G401 (cell line): Measurements from ENCODE around the gene PGM5. TPM values are rescaled to one million over a fixed set of nuclear protein-coding genes. Genes with fewer than 3 reads are reported as not detected.
"Not testable (repeated sequence)": the region's sequence is repeated elsewhere in the genome, so short reads cannot be mapped to it uniquely, and the experiment has no call there.

ENCODE experiments used
- DNase-seq: peaks from one replicate; pipeline ENCODE4 v3.0.0-alpha.2; 2015; ENCODE audit warnings: low spot score
- in situ Hi-C: cut with HindIII; loops from 2 replicates; pipeline ENCODE4 v1.10.0; 2016; ENCODE audit warnings: low sequenced_read_pairs, mixed read lengths
- total RNA-seq: library from RNA; depleted of rRNA; stranded (reverse); fragments of >200 nt; shearing (Covaris generic); gene quantifications from 2 replicates; pipeline ENCODE4 v1.2.3, GENCODE V29; 2014; rRNA removed

PGM5 gene
- 0.68 and 1.5 TPM in 2 replicates for total RNA-seq

DNA sequence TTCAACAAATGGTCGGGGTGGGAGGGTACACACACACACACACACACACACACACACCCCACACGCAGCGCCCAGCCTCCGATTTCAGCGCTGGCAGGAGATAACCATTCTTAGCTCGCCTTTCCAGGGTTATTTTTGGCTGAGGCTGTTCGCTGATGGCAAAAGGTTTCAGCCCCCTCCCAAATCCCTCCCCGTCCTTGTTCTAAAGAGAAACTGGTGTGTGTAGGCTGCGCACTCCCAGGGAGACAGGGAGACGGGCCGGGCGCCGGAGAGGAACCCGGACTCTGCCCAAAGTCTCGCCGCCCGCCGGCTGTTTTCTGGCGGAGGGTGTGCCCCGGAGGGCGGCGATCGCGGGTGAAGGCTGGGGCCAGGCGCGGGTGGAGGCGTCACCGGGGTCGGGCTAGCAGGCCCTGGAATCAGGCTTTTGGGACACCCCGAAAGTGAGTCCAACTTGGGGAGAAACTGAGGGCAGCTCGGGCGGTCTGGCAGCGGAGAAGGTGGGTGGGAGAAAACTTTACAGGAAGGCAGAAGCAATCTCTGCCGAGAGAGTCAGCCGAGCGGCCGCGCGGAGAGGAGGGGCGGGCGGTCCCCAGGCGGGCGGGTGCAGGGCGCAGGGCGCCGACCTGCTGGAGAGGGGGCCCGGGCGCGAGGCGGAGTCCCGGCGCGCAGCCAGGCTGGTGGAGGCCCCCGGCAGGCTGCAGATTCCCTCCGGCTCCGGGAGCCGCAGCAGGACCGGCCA, at the start of gene PGM5:
Gene PGM5 (plus strand): TSS at position 232 of the 739 bp plus-strand sequence. CDS start 517 bp downstream, outside the sequence.
- DNase-seq = peak; percentile 30
- in situ Hi-C loops = not testable (repeated sequence)

DNA sequence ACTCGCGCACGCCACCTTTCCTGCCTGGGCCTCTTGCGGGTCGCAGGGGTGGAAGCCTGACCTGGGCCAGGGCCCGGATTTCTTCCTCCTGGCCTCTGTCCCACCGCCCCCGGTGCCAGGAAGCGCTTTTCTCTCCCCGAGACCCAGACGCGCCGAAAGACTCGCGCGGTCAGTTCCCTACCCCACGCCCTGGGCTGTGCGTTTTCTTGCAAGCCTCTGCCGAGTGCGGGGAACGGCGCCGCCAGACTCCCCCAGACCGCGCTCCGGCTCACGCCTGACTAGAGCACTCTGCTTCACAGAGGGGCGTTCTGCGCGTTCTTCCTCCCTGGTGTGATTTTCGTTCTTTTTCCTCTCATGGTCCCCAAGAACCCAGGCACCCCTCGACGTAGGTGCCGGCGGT, 49.3 kb upstream of the PGM5 start:
- in situ Hi-C loops, DNase-seq: not testable (repeated sequence)

DNA sequence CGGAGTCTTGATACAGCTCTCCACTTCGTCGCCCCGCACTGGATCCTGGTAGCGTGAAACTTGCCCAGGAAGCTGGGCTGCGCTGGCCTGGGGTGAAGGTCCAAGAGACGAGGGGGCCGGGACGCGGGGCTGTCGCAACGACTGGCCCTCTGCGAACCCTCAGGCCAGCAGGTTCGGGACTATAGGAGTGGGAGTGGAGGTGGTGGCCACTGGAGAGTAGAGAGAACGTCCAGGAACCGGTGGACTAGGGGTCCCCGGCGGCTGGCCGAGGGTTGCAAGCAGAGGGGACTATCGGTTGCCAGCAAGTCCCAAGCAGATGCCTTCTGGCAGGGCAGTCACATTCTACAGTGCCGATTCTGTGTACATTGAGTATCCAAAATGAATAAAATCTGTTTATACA, 48.8 kb upstream of the PGM5 start:
- DNase-seq, in situ Hi-C loops: not testable (repeated sequence)

DNA sequence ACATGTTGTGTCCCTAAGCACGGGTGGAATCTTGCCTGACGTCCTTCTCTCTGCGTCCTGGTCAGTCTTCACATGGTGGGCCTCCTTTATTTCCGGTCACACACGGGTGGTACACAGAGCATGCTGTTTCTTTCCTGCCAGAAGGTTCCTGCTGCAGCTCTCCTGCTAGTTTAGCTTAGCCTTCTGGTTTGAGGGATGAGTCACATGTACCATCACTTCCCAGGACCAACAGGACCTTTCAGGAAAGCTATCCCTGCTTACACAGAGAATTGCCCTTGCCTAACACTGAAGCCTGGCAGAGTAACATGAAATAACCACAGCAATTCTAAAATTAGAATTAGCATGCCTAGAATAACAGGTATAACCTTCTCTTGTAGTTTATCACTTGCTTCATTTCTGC, 45.2 kb upstream of the PGM5 start:
- DNase-seq, in situ Hi-C loops: not testable (repeated sequence)

DNA sequence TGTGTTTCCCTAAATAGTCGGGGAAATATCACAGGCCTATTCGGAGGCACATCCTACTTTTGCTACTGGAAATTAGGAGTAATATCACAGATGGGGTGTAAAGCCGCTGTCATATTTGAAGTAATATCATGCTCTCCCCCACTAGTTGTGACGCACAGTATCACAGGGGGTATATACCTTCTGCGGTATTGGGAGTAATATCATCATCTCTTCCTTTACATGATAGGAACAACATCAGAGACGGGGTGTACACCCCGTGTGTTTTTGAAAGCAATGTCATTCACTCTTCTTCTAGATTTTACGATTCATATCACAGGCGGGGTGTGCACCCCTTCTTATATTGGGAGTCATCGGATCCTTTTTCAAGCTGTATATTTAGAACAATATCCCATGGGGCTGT, 38.2 kb upstream of the PGM5 start:
- DNase-seq, in situ Hi-C loops: not testable (repeated sequence)

DNA sequence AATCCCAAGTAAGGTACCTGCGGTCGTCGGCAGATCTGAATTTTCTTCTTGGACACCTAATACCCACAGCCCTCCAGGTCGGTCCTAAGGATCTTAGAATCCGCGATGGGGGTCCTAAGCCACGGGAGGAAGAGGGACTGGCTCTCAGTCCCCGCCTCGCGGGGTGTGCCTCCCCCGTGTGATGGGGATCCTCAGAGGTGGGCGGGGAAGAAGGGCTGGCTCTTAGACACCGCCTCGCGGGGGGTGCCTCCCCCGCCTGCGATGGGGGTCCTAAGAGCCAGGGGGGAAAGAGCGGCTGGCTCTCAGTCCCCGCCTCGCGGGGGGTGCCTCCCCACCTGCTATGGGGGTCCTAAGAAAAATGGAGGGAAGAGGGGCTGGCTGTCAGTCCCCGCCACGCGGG, 32.7 kb upstream of the PGM5 start:
- in situ Hi-C loops, DNase-seq: not testable (repeated sequence)

DNA sequence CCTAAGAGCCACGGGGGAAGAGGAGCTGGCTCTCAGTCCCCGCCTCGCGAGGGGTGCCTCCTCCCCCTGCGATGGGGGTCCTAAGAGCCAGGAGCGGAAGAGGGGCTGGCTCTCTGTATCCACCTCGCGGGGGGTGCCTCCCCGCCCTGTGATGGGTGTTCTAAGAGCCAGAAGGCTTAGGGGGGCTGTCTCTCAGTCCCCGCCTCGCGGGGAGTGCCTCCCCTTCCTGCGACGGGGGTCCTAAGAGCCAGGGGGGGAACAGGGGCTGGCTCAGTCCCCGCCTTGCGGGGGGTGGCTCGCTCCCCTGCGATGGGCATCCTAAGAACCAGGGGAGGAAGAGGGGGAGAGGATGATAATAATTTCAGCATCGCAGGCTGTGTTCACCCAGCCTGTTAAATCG, 31.9 kb upstream of the PGM5 start:
- in situ Hi-C loops, DNase-seq: not testable (repeated sequence)

DNA sequence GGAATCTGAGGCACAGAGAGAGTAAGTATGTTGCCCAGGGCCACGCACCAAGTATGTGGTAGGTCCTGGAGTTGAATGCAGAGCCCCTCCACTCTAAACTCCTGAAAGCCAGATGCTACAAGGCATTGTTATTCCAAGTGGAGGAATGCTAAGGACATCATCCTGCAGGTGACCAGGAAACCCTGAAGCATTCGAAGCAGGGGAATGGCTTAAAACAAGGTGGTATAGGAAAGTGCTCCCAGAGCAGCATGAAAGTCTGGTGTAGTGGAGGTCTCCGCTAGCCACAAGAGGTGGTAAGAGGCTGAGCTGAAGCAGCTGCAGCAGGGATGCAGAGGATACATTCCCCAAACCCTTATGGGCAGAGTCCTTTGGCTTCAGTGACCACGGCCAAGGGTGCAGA, 27.3 kb upstream of the PGM5 start:
- in situ Hi-C loops, DNase-seq: not testable (repeated sequence)

DNA sequence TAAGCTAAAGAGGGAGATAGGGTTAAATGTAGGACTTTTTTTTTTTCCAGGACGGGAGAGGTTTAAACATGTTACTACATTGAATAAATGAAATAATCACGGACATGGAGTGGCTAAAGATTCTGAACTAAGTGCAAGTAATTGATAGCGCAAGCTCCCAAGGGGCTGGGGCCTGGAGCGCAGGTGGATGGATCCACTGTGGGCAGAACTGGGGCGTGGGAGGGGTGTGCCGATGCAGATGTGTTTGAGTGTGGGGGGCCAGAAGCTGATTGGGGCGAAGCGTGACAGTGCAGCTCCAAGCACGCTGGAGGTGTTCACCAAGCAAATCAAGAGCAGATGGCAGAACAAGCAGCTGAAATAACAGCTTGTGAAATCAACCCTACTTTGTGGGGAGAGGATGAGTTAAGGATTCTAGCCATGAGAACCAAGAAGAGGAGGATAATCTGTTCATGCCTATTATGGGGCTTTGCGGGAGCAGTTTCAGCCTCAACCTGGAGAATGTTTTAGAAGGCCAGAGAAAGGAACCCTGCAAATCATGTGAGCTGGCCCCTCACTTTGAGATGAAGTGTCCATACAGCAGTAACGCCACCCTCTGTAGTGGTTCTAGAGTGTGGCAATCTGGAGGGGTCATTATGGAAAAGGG, 25.8 kb upstream of the PGM5 start:
- DNase-seq, in situ Hi-C loops: not testable (repeated sequence)

DNA sequence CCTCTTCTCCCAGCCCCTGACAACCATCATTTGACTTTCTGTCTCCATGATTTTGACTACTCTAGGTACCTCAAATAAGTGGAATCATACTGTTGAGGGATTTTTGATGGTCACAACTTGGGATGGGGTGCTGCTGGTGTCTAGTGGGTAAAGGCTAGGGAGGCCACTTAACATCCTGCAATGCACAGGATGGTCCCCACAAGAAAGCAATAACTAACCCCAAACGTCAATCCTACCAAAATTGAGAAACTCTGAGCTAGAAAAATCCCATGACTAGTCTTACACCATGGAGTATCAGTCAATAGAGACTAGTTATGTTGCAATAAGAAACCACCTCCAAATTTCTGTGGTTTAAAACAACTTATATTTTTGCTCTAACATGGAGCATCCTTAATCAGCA, 24.3 kb upstream of the PGM5 start:
- DNase-seq, in situ Hi-C loops: not testable (repeated sequence)

DNA sequence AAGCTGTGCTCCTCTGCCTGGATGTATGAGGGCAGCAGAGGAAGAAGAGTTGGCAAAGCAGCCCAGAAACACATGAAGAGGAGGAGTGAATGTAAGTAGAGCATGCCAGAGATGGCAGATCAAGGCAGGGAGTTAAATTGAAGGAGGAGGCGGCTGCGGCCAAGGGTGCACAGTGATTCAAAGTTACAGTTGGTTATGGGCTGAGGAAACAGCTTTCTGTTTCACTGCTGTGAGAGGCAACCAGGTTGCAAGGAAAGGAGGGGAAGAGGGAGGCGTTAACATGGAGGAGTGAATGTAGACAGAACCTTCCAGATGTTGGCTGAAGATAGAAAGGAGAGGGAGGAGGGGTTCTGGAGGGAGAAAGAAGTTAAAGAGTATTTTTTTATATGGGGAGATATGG, 20.5 kb upstream of the PGM5 start:
- DNase-seq, in situ Hi-C loops: not testable (repeated sequence)

DNA sequence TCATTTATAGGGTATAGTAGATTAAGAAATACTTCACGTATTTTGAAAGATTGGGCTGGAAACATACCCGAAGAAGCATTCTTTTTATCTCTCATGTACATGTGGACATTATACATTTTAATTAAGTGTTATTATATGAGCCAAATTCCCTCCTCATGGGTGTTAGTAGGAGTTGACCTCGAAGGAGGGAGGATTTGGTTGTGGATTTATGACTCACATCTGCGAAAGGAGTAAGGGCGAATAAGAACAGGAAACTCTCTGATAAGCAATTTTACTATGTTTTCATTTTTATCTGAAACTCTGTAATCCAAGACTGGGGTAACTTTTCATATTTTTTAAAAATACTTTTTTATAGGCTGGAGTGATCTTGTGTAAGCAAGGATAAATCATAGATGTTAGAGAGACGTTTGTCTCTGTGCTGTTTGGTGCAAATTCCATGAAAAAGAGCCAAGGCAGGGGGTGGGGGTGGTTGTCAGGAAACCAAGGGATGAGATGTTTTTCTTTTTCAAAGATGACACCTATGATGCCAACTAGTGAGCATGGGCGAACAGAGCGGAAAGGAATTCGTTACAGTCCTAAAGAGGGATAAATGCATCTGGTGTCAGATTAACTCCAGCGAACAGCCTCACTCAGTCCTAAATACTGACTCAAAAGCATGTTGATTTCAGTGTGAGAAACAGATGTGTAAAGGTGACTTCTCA, 19.6 kb upstream of the PGM5 start:
- in situ Hi-C loops, DNase-seq: not testable (repeated sequence)

DNA sequence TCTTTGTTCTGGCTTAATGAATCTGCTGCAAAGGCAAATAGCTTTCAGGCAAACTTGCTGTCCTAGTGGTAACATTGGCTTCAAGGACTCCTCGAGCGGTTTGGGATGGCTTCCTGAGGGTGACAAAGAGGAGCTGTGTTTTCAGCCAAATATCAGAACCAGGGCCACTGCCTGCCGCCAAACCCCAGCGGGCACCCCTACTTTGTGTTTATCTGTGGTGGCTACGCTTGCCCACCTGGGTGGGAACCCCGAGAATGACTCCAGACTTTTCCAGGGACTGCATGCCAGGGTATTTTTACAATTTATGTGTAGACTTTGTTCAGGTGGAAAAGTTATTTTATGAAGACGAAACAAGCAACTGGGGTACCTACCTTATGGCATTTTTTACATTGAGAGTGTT, 18.4 kb upstream of the PGM5 start:
- in situ Hi-C loops = not testable (repeated sequence)

DNA sequence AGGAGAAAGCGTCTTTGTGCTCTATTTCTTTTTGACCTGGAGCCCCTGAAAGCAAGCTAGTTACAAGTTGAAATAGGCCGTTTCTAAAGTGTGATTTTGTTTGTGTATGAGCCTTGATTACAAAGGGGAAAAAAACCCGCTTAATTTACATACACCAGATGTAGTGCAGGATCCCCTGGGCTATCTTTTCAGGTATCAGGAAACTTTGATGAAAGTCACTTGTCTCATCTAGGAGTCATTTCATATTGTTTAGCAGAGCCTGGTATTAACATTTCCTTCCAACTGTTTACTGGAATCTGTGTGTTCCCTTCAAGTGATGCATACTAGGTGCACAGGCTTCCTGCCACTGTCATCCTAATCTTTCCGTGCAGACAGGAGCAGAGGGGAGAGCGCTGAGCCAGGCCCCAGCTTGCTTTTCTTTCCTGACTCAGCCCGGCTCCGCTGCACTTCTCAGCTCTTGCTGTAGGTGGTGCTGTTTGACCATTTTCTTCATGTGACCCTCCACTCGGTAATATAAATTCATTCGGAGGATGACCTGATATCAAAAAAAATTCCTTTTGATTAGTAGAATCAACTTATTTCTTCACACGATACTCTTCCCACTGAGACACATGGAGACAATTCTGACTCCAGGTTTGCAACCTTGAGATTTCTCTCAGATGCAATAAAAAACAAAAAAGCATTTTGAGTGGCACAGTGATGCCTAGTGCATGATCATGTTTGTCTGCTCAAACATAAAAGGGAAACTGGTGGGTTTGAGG, 14.0 kb upstream of the PGM5 start:
- DNase-seq, in situ Hi-C loops: not testable (repeated sequence)

More for the DNA sequence above, 18.4 kb upstream of the PGM5 start:
- not testable (repeated sequence) for DNase-seq

DNA sequence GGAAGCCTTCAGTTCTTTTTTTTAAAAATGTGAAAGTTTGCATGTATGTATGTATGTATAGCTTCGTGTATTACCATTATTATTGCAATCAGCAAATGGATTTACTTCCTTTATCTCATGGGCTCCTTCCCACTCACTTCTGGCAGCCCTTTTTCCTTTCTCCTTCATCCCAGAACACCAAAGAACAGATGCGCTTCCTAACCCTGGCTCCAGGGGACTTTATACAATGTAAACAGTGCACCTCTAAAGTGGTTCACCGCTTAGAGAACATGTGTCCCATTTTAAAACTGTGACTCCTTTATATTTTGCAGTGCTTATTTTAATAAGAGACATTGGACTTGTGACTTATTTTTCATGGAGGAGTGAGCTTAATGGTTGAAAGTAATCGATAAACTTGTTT, 13.2 kb upstream of the PGM5 start:
- DNase-seq = peak; percentile 21
- in situ Hi-C loops = not testable (repeated sequence)

DNA sequence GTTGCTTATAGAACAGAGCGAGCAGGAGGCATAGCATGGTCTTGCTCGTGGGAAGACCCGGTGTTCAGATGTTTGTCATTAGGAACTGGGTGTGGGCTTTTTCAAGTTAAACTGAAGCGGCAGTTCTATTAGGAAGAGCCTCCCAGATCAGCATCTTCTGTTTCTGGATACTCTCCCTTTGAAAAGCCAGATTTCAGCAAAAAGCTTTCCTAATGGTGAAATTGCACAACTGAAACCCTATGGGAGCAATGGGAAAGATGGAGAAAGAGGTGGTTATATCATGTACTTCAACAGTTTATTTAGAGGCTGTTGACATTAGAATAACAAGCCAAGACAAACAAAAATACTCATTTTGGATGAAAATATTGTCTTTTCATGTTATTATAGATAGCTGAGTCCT, 12.4 kb upstream of the PGM5 start:
- peak; percentile 1 for DNase-seq
- in situ Hi-C loops = not testable (repeated sequence)

DNA sequence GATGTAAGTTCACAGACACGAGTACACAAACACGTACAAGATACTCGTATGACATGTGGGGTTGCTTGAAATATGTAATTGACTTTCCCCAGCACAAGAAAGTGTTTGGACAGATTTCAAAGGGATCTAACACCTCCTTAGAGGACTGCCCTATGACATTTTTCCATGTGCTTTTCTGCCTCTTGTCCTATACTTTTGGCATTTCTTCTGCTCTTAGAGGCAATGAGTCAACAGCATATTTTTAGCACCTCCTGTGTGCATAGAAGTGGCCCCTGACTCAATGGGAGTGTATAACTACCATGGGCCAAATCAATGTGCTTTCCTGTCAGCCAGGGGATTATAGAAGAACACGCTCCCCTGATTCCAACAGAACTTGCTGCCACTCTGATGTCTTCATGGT, 4.7 kb upstream of the PGM5 start:
- in situ Hi-C loops, DNase-seq: not testable (repeated sequence)

DNA sequence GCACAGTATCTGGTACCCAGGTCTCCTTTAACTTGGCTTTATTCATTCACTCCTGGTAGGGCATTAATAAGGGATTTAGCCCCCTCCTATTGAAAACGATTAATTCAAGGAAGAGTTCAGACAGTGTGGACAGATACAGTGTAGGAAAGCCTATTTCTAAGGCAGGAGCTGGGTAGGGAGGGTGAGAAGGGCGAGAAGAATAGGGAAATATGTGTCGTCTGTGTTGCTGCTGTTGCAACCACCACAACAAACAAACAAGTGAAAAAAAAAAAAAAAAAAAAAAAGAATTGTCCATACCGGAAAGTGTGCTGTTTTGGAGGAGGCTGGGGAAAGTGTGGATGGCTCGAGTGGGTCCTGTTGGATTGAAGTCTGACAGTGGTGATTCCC, 425 bp upstream of the PGM5 start:
- in situ Hi-C loops = not testable (repeated sequence)

DNA sequence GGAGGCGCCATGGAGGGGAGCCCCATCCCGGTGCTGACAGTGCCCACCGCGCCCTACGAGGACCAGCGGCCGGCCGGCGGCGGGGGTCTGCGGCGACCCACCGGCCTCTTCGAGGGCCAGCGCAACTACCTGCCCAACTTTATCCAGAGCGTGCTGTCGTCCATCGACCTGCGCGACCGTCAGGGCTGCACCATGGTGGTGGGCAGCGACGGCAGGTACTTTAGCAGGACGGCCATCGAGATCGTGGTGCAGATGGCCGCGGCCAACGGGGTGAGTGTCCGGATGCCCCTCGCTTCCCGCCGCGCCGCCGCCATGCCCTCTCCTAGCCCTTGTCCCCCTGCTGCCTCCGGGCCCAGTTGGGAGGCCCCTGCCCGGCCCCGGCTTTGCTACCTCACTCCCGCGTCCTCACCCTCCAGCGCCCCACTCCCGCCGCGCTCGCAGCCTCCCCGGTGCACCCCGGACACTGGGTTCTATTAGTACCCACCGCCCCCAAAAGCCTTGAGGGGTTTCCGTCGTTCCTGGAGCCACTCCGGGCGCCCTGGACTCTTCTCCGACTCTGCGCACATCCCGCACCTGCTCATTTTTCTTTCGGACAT, 806 bp downstream of the PGM5 start:
- peak; percentile 30 for DNase-seq

More for the DNA sequence above, 425 bp upstream of the PGM5 start:
- peak; percentile 16 for DNase-seq

More for the DNA sequence above, 806 bp downstream of the PGM5 start:
- in situ Hi-C loops = not testable (repeated sequence)
